ENCODE results near the gene KIF4B.
"Not testable (repeated sequence)": the region's sequence is repeated elsewhere in the genome, so short reads cannot be mapped to it uniquely, and the experiment has no call there.

Gene KIF4B

DNA sequence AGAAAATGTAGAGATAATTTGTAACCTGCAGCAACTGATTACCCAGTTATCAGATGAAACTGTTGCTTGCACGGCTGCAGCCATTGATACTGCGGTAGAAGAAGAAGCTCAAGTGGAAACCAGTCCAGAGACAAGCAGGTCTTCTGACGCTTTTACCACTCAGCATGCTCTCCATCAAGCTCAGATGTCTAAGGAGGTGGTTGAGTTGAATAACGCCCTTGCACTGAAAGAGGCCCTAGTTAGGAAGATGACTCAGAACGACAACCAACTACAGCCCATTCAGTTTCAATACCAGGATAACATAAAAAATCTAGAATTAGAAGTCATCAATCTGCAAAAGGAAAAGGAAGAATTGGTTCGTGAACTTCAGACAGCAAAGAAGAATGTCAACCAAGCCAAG is 1.7 kb downstream of the KIF4B start:
- DNase-seq: no peak

GRCh38 chr5:155017610-155018009 is 4.1 kb downstream of the KIF4B start:
- DNase-seq: no peak

DNA sequence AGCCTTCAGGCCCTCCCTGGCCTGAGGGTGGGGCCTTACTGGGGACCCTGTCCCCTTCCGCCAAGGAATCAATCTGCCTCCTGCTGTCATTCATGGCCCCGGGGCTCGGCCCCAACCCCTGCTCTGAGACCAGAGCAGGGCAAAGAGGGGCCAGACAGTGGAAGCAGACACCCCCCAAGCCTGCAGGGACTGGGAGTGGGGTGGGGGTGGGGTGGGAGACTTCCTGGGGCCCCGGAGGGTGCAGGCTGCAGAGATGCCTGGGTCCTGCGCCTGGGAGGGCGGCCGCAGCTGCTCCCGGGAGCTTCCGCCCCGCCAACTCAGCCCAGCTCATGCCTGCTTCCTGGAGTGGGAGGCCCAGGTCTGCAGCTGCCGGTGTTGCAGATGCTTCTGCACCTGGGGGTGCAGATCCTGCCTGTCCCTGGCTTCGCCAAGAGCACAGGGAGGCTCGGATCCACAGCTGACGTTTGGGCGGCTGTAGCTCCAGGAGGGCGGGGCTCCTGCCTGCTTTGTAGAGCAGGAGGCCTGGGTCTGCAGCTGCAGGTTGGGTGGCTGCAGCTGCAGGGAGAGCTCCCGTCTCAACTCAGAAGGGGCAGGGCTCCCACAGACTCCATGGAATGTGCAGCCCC is 6.2 kb downstream of the KIF4B start:
- no peak for DNase-seq

DNA sequence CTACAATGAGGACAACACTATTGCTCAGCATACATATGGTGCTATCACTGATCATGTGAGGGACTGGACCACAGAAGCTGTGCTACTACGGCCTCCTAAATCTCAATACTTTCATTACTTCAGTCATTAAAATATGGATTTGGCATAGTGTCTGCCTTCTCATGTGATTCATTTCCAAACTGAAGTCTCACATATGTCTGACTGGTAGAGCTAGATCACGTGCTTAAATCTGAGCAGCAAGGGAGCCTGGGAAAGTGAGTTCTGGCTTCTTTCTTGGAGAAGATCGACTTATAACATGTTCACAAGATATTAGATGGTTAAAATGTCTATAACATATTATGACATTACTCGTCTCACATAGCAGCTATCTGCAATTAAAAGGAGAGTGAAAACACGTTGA is 8.3 kb downstream of the KIF4B start:
- DNase-seq: no peak

DNA sequence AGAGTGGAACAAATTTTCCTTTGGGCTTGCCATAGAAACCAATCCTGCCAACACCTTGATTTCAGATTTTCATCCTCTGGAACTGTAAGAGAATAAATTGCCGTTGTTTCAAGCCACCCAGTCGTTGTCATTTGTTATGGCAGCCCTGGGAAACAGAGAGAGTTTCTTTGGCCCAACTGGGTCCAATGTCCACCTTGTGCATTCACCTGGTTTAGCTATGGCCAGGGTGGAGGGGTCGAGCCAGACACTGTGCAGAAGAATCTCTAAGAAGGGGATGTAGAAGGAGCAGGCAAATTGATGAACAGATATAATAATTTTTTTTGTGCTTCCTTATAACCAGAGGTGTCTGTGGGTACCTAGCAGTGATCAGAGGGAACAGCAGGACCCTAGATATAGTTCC is 9.8 kb downstream of the KIF4B start:
- no peak for DNase-seq

DNA sequence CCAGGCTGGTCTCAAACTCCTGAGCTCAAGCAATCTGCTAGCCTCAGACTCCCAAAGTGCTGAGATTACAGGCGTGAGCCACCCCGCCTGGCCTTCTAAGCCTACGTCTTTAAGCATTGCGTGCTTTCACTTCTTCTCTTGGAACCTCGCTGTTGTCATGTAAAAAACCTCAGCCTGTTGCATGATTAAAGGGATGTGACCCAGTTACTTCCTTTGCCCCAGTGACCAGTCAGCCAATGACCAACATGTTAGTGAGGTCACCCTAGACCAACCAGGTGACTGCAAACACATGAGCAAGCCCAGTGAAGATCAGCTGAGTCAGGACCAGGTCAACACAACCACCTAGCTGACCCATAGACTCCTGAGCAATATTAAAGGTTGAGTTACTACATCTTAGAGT is 10.5 kb downstream of the KIF4B start:
- no peak for DNase-seq

DNA sequence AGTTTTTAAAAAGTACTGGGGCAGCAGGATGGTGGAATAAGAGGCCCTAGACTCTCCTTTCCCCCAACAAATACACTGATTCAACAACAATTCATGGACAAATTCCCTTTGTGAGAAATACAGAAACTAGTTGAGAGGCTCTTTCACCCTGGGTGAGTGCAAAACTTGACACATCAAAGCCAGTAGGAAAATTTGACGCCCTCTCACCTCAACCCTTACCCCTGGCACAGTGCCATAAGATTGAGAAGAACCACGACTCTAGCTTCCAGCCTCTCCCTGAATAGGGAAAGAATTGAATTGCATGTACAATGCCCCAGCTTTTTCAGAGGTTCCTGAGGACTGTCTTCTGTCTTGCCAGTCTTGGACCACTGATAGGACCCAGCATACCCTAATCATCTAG is 12.3 kb downstream of the KIF4B start:
- DNase-seq: no peak

DNA sequence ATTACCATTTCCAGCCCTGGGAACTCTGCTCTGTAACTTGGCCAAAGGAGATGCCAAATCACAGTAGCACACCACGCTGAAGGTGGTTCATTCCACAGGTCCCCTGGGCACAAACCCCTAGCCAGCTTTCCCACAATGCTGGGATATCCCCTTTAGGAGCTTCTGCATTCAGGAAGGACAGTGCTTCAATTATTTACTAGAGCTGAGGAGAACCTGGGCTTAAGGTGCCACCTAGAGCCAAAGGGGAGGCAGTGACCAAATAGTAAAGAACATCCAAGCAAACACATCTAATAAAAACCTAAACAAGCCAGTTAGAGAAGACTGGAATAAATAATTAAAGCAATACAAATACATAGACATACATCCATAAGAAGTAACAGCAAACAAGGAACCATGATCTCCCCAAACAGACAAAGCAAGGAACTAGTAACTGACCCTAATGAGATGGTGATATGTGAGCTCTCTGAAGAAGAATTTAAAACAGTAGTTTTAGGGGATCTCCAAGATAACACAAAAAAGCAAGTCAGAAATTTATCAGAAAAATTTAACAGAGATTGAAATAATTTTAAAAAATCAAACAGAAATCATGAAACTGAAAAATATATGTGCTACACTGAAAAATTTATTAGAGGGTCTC is 14.6 kb downstream of the KIF4B start:
- DNase-seq: no peak

GRCh38 chr5:155029240-155029639 is 15.7 kb downstream of the KIF4B start:
- DNase-seq: no peak

DNA sequence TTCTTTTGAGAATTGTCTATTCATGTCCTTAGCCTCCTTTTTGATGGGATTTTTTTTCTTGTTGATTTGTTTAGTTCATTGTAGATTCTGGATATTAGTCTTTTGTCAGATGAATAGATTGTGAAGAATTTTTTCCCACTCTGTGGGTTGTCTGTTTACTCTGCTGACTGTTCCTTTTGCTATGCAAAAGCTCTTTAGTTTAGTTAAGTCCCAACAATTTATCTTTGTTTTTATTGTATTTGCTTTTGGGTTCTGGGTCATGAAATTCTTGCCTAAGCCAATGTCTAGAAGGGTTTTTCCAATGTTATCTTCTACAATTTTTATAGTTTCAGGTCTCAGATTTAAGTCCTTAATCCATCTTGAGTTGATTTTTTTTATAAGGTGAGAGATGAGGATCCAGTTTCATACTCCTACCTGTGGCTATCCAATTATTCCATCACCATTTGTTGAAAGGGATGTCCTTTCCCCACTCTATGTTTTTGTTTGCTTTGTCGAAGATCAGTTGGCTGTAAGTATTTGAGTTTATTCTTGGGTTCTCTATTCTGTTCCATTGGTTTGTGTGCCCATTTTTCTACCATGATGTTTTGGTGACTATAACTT is 20.7 kb downstream of the KIF4B start:
- DNase-seq: not testable (repeated sequence)

- DNase-seq: not testable (repeated sequence)
Measured at GRCh38 chr5:155035087-155035486, 21.5 kb downstream of the KIF4B start.

- no peak for DNase-seq
Measured at GRCh38 chr5:155040984-155041653, 27.6 kb downstream of the KIF4B start.

DNA sequence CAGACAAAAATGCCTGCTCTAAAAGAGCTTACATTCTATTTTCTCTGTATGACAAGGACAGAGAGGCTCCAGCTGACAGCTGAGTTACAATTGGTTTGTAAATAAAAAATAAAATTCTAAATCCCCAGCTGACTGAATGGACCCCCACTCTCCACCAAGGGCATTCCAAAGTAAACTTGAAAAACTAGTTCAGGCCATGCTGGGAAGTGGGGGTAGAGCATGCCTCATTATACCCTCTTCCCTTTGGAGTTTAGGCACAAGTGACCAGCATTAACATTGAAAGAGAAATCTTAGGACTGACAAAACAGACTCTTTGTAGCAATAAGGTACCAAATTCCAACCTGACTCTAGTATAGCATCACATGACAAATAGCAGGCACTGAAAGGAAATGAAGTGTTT is 31.0 kb downstream of the KIF4B start:
- no peak for DNase-seq

GRCh38 chr5:155046591-155046990 is 33.0 kb downstream of the KIF4B start:
- DNase-seq: no peak

GRCh38 chr5:155047818-155048217 is 34.3 kb downstream of the KIF4B start:
- DNase-seq: no peak

GRCh38 chr5:155049569-155050383 is 36.2 kb downstream of the KIF4B start:
- DNase-seq: no peak

- DNase-seq: no peak
Measured at GRCh38 chr5:155050384-155051019, 36.9 kb downstream of the KIF4B start.

GRCh38 chr5:155052532-155052931 is 39.0 kb downstream of the KIF4B start:
- DNase-seq: no peak

DNA sequence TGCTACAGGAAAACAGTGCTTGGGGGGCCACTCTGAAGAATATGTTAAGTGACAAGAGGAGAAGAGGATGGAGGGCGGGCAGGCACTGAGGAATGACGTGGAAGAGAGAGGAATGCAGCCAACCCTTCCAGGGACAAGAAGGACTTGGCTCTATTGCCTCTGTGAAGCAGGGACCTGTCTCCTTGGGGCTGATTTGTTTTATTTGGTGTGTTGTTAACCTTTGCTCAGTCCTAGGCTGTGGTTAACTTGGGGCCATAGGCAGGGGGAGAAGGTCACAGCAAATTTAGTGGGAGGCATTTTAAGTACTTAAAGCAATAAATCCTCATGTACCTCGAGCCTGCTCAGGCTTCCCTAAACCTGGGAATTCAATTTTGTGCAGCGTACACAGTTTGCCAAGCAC is 39.9 kb downstream of the KIF4B start:
- no peak for DNase-seq

DNA sequence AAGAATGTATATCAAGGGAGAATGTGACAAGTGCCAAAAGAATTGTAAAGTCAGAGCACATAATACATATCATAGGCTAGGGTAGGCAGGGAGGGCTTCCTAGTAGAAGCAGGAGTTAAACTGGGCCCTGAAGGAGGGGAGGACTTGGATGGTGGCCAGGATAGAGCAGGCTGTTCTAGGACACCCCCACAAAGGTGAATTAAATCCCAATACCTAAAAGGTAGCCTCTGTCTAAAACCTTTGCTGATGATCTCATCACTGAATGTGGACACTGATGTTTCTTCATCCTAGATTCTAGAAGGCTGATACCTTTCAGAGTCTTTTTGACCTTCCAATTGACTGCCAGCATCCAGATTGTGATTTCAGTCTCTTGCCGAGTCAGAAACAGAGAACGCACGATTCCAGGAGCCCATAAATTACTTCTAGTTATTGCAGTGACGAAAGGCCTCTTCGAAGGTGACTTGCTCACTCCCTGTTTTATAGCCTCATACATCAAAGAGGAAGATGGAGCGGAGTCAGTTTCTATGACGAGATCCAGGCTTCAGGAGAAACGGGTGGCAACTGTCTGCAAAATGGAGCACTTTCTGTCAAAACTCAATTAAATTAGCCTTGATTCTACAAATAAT is 43.2 kb downstream of the KIF4B start:
- DNase-seq: no peak

DNA sequence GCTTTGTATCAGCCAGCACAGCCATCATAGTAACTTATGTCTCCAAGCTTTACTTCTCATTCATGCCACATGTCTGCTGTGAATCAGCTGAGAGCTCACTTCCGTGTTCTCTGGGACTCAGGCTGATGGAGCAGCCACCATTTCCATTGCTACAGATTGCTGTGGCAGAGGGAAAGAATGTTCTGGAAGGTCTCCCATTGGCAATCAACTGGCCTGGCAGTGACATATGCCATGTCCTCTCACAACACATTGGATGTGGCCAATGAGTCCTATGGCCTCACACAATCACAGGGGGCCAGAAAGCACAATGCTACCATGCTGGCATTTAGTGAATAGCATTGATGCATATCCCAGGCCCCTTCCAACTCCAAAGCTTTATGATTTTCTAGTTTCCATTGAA is 44.1 kb downstream of the KIF4B start:
- DNase-seq: no peak

- no peak for DNase-seq
Measured at GRCh38 chr5:155064580-155064979, 51.0 kb downstream of the KIF4B start.

All from GF-D8 (cell line).